Measurements from ENCODE around the gene RIC8B.

RIC8B gene

GRCh38 chr12:106888348-106888970 lies 114.0 kb downstream of the RIC8B start:
- no peak for TF ChIP-seq CTCF (conservative IDR thresholded peaks at IDR 0.05)

GRCh38 chr12:106889326-106889725 lies 114.8 kb downstream of the RIC8B start:
- no peak for TF ChIP-seq CTCF (conservative IDR thresholded peaks at IDR 0.05)
- no peak overlapping the region for H3K27ac ChIP-seq

More at GRCh38 chr12:106888348-106888970, 114.0 kb downstream of the RIC8B start:
- no peak overlapping the region for H3K27ac ChIP-seq

- TF ChIP-seq CTCF (conservative IDR thresholded peaks at IDR 0.05): no peak
- no peak overlapping the region for H3K27ac ChIP-seq
Measured at GRCh38 chr12:106889950-106890626, 115.6 kb downstream of the RIC8B start.

- H3K27ac ChIP-seq: no peak overlapping the region
- no peak for TF ChIP-seq CTCF (conservative IDR thresholded peaks at IDR 0.05)
Measured at GRCh38 chr12:106892075-106892474, 117.6 kb downstream of the RIC8B start.

GRCh38 chr12:106893451-106893850 lies 119.0 kb downstream of the RIC8B start:
- TF ChIP-seq CTCF (conservative IDR thresholded peaks at IDR 0.05): no peak

GRCh38 chr12:106894774-106895173 lies 120.3 kb downstream of the RIC8B start:
- H3K27ac ChIP-seq: no peak overlapping the region
- TF ChIP-seq CTCF (conservative IDR thresholded peaks at IDR 0.05): no peak

More at GRCh38 chr12:106893451-106893850, 119.0 kb downstream of the RIC8B start:
- H3K27ac ChIP-seq: no peak overlapping the region

- TF ChIP-seq CTCF (conservative IDR thresholded peaks at IDR 0.05): no peak
- H3K27ac ChIP-seq: no peak overlapping the region
Measured at GRCh38 chr12:106896603-106897002, 122.1 kb downstream of the RIC8B start.

Data from VCaP (cell line).